Measurements from ENCODE around the gene RNF166.

The RNF166 gene

DNA sequence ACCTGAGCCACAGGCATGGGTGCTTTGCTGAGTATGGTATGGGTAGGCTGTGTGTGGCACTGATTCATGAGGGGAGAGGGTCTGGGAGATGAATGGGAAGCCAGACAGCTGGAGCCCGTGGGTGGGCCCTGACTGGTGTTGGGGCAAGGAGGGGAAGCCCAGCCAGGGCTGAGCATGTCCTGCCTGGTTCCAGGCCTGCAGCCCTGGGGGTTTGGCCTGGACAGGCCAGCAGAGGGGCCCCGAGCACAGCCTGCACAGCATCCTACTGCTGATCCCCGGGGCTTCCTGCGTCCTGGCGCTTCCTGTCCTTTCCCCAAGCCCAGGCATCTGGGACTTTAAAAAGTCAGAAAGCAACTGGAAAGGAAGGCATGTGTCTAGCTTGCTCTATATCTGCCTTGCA is 38.7 kb downstream of the RNF166 start:
- no peak for DNase-seq

- DNase-seq = no peak
These were observed 40.6 kb downstream of the RNF166 start for GRCh38 chr16:88665570-88665969.

GRCh38 chr16:88665148-88665547 is 41.1 kb downstream of the RNF166 start:
- no peak for DNase-seq

DNA sequence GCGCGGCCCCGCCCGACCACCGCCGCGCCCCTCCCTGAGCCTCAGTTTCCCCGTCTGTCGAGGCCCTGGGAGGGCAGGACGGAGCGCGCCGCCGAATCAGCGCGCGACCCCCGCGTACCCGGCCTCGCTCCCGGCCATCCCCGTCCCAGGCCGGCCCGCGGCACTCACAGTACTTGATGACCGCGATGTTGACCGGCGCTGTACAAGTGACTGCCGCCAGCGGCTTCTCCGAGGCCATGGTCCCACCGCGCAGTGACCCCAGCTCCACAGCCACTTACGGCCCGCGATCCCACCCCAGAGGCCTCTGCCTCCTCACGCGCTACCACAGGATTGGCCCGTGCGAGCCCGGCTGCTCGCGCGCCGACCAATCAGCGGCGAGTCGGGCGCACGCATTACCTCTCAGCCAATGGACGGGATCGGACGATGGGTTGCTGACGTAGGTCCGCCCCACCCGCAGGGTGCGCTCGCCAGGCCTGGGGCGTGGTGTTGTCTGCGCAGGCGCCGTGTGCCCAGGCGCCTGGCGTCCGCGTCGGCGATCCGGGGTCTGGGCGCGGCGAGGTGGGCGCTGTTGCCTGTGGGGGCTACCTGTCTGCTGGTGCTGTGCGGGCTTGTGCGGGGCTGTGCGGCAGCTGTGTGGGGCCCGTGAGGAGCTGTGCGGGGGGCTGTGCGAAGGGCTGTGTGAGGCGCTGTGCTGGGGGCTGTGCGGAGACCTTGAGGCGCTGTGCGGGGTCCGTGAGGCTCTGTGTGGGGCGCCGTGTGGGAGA is 43.2 kb downstream of the RNF166 start, which contains the start of gene MVD:
Gene MVD (minus strand): TSS at position 249 of the 764 bp plus-strand sequence. CDS start 11 bp downstream, at position 238.
- DNase-seq = peak; percentile 95

DNA sequence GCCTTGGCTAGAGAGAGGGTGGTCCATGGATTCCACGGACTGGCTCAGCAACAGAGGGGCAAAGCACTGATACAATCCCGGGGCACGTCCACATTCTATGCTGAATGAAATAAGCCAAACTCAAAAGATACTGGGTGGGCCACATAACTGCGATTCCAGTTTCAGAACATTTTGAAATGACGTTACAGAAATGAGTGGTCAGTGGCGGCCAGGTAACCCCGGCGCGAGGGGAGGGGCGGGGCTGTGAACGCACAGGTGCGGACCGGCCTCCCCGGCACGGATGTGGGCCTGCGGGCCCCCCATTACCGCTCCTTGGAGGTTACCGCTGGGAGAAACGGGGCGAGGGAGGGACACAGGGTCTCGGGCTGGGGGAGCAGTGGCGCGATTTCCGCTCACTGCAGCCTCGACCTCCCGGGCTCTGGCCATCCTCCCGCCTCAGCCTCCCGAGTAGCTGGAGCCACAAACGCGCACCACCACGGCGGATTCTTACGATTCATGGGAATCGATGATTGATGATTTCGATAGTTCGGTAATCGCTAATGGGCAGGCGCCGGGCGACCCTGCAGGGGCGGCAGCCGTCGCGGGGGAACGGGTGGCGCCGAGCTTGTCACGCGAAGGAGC is 43.9 kb downstream of the RNF166 start:
- DNase-seq = no peak

- DNase-seq = no peak
These were observed 44.7 kb downstream of the RNF166 start for GRCh38 chr16:88661468-88661867.

GRCh38 chr16:88659160-88659559 is 47.0 kb downstream of the RNF166 start:
- no peak for DNase-seq

DNA sequence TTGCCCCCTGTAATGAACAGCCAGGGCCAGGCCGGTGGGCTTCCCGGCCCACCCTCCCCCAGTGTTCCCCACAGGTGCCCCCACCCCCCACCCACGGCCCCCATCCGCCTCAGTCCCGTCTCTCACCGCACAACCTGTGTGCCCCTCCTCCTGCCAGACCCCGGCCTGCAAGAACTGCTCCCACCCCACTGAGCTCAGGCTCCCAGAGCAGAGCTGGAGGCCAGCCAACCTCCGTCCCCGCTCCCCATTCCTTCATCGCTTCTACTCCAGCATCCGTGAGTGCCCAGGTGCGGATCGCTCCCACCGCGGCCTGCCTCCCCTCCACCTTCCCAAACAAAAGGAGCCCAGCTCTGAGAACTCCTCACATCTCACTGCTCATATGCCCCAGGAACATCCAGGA is 47.5 kb downstream of the RNF166 start:
- DNase-seq = no peak

- DNase-seq = no peak
These were observed 48.8 kb downstream of the RNF166 start for GRCh38 chr16:88657371-88657770.

GRCh38 chr16:88656291-88656980 is 49.8 kb downstream of the RNF166 start:
- no peak for DNase-seq

- no peak for DNase-seq
These were observed 50.4 kb downstream of the RNF166 start for GRCh38 chr16:88655733-88656281.

DNA sequence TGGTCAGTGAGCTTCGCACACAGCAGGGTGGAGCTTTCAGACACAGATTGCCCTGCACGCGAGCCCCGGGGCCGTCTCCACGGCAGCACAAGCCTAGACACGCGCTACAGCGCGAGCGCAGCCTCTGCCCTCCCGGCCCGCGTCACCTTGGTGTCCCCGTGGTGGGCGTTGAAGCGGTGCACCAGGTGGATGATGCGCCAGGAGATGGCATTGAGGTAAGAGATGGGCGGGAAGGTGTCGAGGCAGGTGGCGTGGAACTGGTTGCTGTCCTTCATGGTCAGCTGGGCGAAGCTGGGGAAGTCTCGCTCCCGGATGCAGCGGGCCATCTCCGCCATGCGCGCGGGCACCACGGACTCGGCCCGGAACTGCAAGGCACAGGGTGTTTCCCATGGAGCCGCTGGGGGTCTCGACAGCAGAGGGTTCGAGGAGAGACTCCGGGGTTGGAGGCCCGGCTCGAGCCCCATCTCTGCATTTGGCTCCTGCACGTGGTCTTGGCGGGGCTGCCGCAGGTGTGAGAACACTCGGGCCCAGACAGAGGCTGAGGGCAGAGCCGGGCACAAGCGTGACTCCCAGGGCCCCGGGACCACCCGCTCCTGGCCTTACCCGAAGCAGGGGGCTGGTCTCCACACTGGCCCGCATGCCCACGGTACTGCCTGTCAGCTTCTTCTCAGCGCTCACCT is 51.0 kb downstream of the RNF166 start:
- DNase-seq = no peak

DNA sequence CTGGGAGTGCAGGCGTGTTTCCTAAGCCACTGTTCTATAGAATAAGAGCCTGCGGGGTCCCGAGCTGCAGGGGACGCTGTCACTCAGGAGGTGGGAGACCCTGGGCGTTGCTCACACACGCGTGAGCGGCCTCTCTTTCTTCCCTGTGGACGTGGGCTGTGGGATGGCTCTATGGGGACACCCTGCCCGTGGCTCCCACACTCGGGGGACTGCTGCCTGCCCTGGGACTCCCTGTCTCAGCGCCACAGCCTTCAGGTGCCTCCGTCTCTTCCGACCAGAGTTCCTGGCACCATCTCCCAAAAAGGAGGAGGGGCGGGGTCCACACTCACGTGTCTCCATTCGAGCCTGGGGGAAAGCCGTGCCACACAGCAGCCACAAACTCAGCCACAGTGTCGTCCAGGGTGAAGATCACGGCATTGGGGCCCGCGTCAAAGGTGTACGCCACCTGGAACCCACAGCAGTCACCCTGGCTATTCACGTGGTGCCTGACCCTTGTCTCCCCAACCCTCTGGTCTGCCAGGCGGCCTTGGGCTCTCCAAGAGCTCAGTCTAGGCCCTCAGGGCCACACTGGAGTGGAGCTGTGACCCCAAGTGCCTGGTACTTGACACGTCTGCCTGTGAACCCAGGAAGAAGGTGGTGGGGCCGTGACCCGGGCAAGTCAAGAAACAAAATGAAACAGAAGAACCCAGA is 51.7 kb downstream of the RNF166 start:
- no peak for DNase-seq

DNA sequence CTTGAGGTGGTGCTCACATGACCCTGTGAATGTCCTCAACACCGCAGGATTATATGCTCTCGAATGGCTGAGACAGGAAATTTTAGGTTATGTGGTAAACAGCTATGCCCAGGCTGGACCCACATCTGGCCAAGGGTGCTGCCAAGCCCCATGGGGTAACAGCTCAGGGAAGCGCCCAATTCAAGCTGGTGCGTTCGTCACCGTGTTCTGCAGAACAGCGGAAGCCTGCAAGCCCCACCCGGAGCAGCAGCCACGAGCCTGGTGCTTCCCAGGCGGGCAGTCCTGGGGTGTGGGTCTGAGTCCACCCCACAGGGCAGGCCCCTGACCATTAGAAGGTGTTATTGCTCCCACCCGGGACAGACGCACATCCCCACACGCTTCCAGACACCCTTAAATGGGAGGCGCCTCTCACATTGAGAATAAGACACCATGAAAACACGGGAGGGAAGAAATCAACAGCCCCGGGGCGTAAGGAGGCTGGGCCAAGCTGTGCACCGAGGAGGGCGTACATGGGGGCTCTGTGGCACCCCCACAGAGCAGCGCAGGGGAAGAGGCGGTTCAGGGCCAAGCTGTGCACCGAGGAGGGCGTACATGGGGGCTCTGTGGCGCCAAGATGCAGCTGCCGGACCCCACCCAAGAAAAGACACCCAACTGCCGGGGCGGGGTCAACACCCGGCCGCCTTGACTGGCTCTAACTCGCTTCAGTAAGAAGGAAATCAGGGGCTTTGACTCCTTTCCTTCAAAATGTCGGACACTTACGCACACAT is 52.4 kb downstream of the RNF166 start:
- no peak for DNase-seq

DNA sequence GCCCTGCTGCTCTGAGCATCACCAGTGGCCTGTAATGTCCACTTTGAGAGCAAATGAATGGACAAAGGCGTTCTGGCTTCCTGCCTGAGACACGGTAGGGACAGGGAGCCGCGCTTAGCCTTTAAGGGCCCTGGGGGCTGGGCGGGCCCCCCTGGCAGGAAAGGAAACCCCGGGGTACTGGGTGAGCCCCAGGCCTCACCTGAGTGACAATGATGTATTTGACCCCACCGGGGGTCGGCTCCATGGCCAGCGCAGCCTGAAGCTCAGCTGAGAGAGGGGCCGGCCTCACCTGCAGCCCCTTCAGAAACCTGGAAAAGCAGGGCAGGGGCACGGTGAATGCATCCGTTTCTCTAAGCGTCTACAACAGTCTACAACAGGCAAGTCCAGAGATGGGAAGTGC is 53.1 kb downstream of the RNF166 start:
- no peak for DNase-seq

- DNase-seq = no peak
These were observed 53.5 kb downstream of the RNF166 start for GRCh38 chr16:88652762-88653063.

GRCh38 chr16:88651989-88652761 is 54.0 kb downstream of the RNF166 start:
- no peak for DNase-seq

DNA sequence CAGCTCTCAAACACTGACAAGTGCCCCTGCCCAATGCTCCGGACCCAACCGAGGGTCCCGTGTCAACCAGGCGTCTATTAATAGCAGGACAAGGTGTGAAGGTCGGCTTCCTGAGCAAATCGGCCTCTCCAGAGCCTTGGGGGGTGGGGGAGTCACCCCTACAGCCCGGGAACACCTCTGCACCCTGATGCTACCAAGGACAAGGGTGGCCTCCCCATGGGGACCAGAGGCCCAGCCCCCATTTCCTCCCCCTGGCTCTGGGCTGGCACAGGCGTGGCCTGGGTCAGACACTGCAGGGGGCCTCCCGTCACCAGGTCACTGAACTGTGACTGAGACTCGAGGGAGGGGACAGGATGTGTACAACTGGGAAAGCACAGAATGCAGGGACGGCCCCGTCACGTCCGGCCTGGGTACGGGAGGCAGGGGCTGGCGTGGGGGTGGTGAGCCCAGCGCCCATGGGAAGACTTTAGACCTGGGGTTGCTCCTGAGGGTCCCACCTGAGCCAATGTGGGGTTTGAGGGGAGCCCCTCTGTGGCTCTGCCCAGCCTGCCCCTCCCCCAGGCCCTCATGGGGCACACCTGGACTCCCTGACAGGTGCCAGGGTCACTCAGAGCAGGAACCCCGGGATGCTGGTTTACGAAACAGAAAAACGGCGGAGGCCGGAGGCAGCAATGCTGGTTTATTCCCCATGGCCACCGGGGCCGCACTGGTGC is 54.8 kb downstream of the RNF166 start:
- DNase-seq = peak; percentile 70

DNA sequence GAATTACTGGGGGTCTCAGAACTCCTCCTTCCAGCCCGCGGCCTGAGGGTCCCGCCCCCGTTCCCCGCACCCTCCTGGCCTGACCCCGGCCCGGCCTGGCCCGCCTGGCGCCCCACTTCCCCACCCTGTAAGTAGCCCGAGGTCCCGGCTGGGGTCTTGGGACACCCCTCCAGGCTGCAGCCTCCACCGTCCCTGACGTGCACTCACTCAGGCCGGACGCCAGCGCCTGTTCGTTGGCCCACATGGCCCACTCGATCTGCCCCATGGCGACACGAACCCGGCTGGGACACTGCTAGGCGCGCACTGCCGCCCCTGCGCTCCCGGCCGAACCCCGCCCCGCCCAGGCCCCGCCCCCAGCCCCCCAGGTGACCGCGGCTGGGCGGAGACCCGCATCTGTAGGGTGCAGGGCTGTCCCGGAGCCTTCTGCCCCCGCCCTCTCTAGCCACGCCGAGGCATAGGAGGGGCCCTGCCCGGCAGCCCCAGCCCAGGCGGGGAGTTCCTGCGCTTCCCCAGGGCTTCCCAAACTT is 55.4 kb downstream of the RNF166 start, which contains the start of gene CYBA:
Gene CYBA (minus strand): TSS at position 305 of the 527 bp plus-strand sequence. CDS start 40 bp downstream, at position 265.
- DNase-seq = peak; percentile 47

Data from GF-D8 (cell line).